BE2C (cell line): ENCODE results near the gene TNNT3.
A peak's percentile ranks its signal among the peaks of the same experiment; 100 is the strongest.

ENCODE experiments used
- DNase-seq: peaks from one replicate; pipeline ENCODE4 v3.0.0-alpha.2; 2020
- H3K27me3 ChIP-seq: fragments of 250-450 bp; sonication (Bioruptor Pico); 2 replicates; pipeline ENCODE4 v1.5.1; 2020; ENCODE audit warnings: mild to moderate bottlenecking
- H3K36me3 ChIP-seq: fragments of 250-450 bp; sonication (Bioruptor Pico); 2 replicates; pipeline ENCODE4 v1.5.1; 2020; ENCODE audit warnings: mild to moderate bottlenecking
- H3K4me1 ChIP-seq: fragments of 250-450 bp; sonication (Bioruptor Pico); 2 replicates; pipeline ENCODE4 v1.5.1; 2020
- H3K4me3 ChIP-seq: 2 replicates; pipeline ENCODE4 v1.5.1; 2011; ENCODE audit warnings: low read depth, low read length
- H3K9me3 ChIP-seq: fragments of 250-450 bp; sonication (Bioruptor Pico); 2 replicates; pipeline ENCODE4 v1.5.1; 2020
- CTCF ChIP-seq: IDR thresholded peaks from 2 replicates; pipeline ENCODE4 v1.5.1; 2012; ENCODE audit warnings: mild to moderate bottlenecking, low read depth, low read length

TNNT3 gene

GRCh38 chr11:1943576-1943975 is 24.1 kb downstream of the TNNT3 start:
- peak; percentile 4 for DNase-seq
- no peak for TF ChIP-seq CTCF
- no peaks in the 10 kb centered on the region for H3K4me1 ChIP-seq
- no peaks in the 10 kb centered on the region for H3K9me3 ChIP-seq
- no peaks in the 10 kb centered on the region for H3K27me3 ChIP-seq
- no peak overlapping the region for H3K4me3 ChIP-seq
- H3K36me3 ChIP-seq = no peaks in the 10 kb centered on the region

- Histone ChIP-seq H3K4me1 (no peaks in the 10 kb centered on the region), H3K4me3 (no peak overlapping the region), H3K9me3 (no peaks in the 10 kb centered on the region), H3K36me3 (no peaks in the 10 kb centered on the region), H3K27me3 (no peaks in the 10 kb centered on the region)
- DNase-seq = peak; percentile 1
- no peak for TF ChIP-seq CTCF
These were observed 24.5 kb downstream of the TNNT3 start for GRCh38 chr11:1943977-1944376.

GRCh38 chr11:1946812-1947484 is 27.4 kb downstream of the TNNT3 start, which contains the start of gene MRPL23:
Gene MRPL23 (plus strand): TSS chr11:1947332. CDS start chr11:1947363, 31 bp downstream.
- H3K36me3 ChIP-seq = no peaks in the 10 kb centered on the region
- DNase-seq = no peak
- H3K4me1 ChIP-seq = no peaks in the 10 kb centered on the region
- no peaks in the 10 kb centered on the region for H3K9me3 ChIP-seq
- no peak within 1 kb of the TSS for H3K4me3 ChIP-seq
- H3K27me3 ChIP-seq = no peaks in the 10 kb centered on the region
- TF ChIP-seq CTCF = no peak

- H3K36me3 ChIP-seq = no peaks in the 10 kb centered on the region
These were observed 28.2 kb downstream of the TNNT3 start for GRCh38 chr11:1947592-1948237.

GRCh38 chr11:1948389-1948788 is 28.9 kb downstream of the TNNT3 start:
- TF ChIP-seq CTCF = no peak
- DNase-seq = no peak
- no peaks in the 10 kb centered on the region for H3K36me3 ChIP-seq

More at GRCh38 chr11:1947592-1948237, 28.2 kb downstream of the TNNT3 start:
- TF ChIP-seq CTCF = no peak
- Histone ChIP-seq H3K9me3 (no peaks in the 10 kb centered on the region), H3K4me3 (no peak overlapping the region), H3K27me3 (no peaks in the 10 kb centered on the region), H3K4me1 (no peaks in the 10 kb centered on the region)
- no peak for DNase-seq

GRCh38 chr11:1949302-1949701 is 29.8 kb downstream of the TNNT3 start:
- Histone ChIP-seq H3K36me3 (no peaks in the 10 kb centered on the region), H3K4me1 (no peaks in the 10 kb centered on the region), H3K4me3 (no peak overlapping the region), H3K9me3 (no peaks in the 10 kb centered on the region), H3K27me3 (no peaks in the 10 kb centered on the region)
- no peak for TF ChIP-seq CTCF
- no peak for DNase-seq

More at GRCh38 chr11:1948389-1948788, 28.9 kb downstream of the TNNT3 start:
- Histone ChIP-seq H3K27me3 (no peaks in the 10 kb centered on the region), H3K9me3 (no peaks in the 10 kb centered on the region), H3K4me1 (no peaks in the 10 kb centered on the region), H3K4me3 (no peak overlapping the region)
